GM21825 (cell line): ENCODE results near the gene SLC22A4.

Source experiments
- ATAC-seq: cut with Tn5 transposase; IDR thresholded peaks from one replicate; pipeline ENCODE4 v1.9.1; 2021; ENCODE audit warnings: mild to moderate bottlenecking, moderate library complexity; ENCODE audit not compliant: unreplicated experiment

Gene SLC22A4

GRCh38 chr5:132262882-132263547 is 31.2 kb upstream of the SLC22A4 start:
- ATAC-seq = no peak

- no peak for ATAC-seq
Observed at GRCh38 chr5:132263548-132264261, 30.5 kb upstream of the SLC22A4 start.

- ATAC-seq = no peak
Observed at GRCh38 chr5:132264546-132265335, 29.5 kb upstream of the SLC22A4 start.

GRCh38 chr5:132265336-132266030 is 28.7 kb upstream of the SLC22A4 start:
- no peak for ATAC-seq

- no peak for ATAC-seq
Observed at GRCh38 chr5:132266031-132266835, 28.0 kb upstream of the SLC22A4 start.

GRCh38 chr5:132266836-132267160 is 27.4 kb upstream of the SLC22A4 start:
- no peak for ATAC-seq

GRCh38 chr5:132267166-132267739 is 26.9 kb upstream of the SLC22A4 start:
- no peak for ATAC-seq

GRCh38 chr5:132267931-132268768 is 26.0 kb upstream of the SLC22A4 start:
- ATAC-seq = peak; percentile 6

- peak; percentile 74 for ATAC-seq
Observed at GRCh38 chr5:132268769-132269551, 25.2 kb upstream of the SLC22A4 start.

- no peak for ATAC-seq
Observed at GRCh38 chr5:132269635-132270334, 24.4 kb upstream of the SLC22A4 start.

- no peak for ATAC-seq
Observed at GRCh38 chr5:132270335-132270665, 23.9 kb upstream of the SLC22A4 start.

- no peak for ATAC-seq
Observed at GRCh38 chr5:132270706-132271105, 23.5 kb upstream of the SLC22A4 start.

GRCh38 chr5:132271251-132272246 is 22.6 kb upstream of the SLC22A4 start:
- ATAC-seq = no peak

- ATAC-seq = no peak
Observed at GRCh38 chr5:132272311-132273210, 21.6 kb upstream of the SLC22A4 start.

- ATAC-seq = no peak
Observed at GRCh38 chr5:132273631-132274030, 20.6 kb upstream of the SLC22A4 start.
